ENCODE measurements around the gene CCDC12. TPM values are rescaled to one million over a fixed set of nuclear protein-coding genes. Genes with fewer than 3 reads are reported as not detected.

Gene CCDC12
- total and polyA plus RNA-seq, 9 of the 15 experiments (the other 6 are each of a cell fraction or from before 2014, with no cell fraction given), result 8.9 to 201 (median 86.9) TPM

DNA sequence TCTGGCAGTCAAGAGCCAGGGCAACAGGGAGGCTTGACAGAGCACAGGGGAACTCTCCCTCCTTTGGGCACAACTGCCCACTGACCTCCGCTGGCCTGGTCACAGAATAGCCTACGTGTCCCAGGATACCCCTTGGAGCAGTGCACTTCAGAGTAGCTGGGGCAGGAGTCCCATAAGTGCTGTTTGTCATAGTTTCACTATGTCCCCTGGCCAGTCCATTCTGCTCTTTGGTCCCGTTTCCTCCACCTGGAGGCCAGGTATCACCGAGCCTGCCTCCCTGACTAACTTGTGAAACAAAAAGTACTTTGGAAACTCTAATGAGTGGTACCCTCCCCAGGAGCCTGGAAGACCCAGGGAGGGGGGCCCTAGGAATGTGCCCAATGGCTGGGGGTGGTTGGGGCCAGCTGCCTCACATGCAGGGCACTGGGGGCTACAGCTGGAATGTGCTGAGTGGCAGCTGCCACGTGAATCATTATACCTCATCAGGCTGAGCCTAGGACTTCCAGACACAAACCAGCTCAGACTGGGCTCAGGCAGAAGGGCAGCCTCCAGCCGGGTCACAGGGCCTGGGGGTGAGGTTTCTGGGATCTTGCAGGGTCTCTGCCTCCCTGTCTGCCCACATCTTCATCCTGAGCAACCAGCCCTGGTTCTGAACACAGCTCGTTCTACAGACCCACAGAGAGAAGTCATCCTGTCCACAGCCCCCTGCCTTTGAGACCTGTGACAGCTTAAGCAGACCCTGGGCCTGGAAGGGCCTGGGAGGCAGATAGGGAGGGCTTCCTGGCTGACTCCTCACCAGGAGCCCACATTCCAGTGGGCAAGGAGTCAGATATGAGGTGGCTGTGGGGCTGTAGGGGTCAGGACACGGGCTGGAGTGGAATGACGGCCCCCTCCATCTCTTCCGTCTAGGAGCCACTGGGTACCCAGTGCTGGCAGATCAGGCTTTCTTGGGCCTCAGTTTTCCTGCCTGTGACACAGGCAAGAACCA lies 99.9 kb downstream of the CCDC12 start:
- ATAC-seq, result no peak
- ChIA-PET POLR2A (interaction anchor here (0.6 to 0.7 kb wide), 2 partner anchors 15 to 27 kb away, joined by 3 read pairs; no protein-coding TSS in a partner anchor), CTCF (ENCODE audit: low intra/inter-chr PET ratio) (no interaction called here)
- peaks cover 0 to 11% of the 10 kb centered on the region in 2 experiments; a peak in 2 of 5 replicates for H3K4me1 ChIP-seq (replicated peaks in 1 of 2; ENCODE audit: control insufficient read depth in 2 of 2, insufficient read depth in 2 of 2, low read length in 2 of 2)
- in situ Hi-C loops (cut with MboI) (no loop called here), intact Hi-C loops (cut with micrococcal nuclease) (no loop called here)
- 11% methylated on average over 10 of the region's 10 CpGs for WGBS (ENCODE audit: insufficient coverage, low coverage, missing lambda C conversion rate)
- no peak overlapping the region for H2AFZ ChIP-seq (ENCODE audit: low read depth, low read length)
- no peaks in the 10 kb centered on the region for H3K79me2 ChIP-seq (ENCODE audit: control insufficient read depth, insufficient read depth, low read length)
- BruUV-seq (replicated peaks), result no TSS peak
- no peak for DNase-seq (ENCODE audit: extremely low read depth in 1 of 4, low spot score in 3 of 4)
- H3K9me3 ChIP-seq (replicated peaks; ENCODE audit: control insufficient read depth, insufficient read depth, low read depth, low read length), result no peaks in the 10 kb centered on the region
- no peaks in the 10 kb centered on the region for H3K36me3 ChIP-seq (ENCODE audit: control insufficient read depth, insufficient read depth, low read length)
- FAIRE-seq, result no peak
- no peaks in the 10 kb centered on the region for H3K9me1 ChIP-seq (ENCODE audit: control insufficient read depth, insufficient read depth, low read length)
- no peak overlapping the region for H3K27ac ChIP-seq (ENCODE audit: extremely low read depth, low read depth, low read length)
- H3K4me3 ChIP-seq, result no peak overlapping the region
- peak overlapping the region in 1 of 2 experiments; percentile 69; a peak in 2 of 4 replicates for H3K9ac ChIP-seq (ENCODE audit: insufficient read depth in 1 of 2, low read depth in 2 of 2, low read length in 2 of 2)
- H4K20me1 ChIP-seq (replicated peaks; ENCODE audit: control insufficient read depth, insufficient read depth, low read length), result peaks cover 21% of the 10 kb centered on the region
- TF ChIP-seq TEAD1 (CRISPR knock-in tag; IDR thresholded peaks at IDR 0.05), result 0 out of 4 replicates have a peak, but pooled peaks of 1 of the 2 experiments have one; percentile 21
- no peak for TF ChIP-seq PKNOX1 (IDR thresholded peaks at IDR 0.05)
- TF ChIP-seq, protein P1, sequence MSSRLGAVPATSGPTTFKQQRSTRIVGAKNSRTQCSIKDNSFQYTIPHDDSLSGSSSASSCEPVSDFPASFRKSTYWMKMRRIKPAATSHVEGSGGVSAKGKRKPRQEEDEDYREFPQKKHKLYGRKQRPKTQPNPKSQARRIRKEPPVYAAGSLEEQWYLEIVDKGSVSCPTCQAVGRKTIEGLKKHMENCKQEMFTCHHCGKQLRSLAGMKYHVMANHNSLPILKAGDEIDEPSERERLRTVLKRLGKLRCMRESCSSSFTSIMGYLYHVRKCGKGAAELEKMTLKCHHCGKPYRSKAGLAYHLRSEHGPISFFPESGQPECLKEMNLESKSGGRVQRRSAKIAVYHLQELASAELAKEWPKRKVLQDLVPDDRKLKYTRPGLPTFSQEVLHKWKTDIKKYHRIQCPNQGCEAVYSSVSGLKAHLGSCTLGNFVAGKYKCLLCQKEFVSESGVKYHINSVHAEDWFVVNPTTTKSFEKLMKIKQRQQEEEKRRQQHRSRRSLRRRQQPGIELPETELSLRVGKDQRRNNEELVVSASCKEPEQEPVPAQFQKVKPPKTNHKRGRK (tag; IDR thresholded peaks at IDR 0.05), result no peak
- H3K27me3 ChIP-seq (ENCODE audit: control insufficient read depth in 2 of 2, insufficient read depth in 2 of 2, low read length in 2 of 2), result peaks cover 35 to 71% of the 10 kb centered on the region in 2 experiments
- H3K4me2 ChIP-seq (ENCODE audit: insufficient read depth, low read length), result no peak overlapping the region
